DOHH2 (cell line): Measurements from ENCODE around the gene COL3A1.

ENCODE experiments used
- EZH2phosphoT487 ChIP-seq: fragments of 200-600 bp; sonication (generic); IDR thresholded peaks from 2 replicates; pipeline ENCODE4 v1.6.1; 2017; ENCODE audit warnings: borderline replicate concordance, mild to moderate bottlenecking, antibody characterized with exemption, low read length, moderate library complexity, mixed read lengths
- TF ChIP-seq, protein P1 (sequence below): fragments of 200-600 bp; sonication (generic); IDR thresholded peaks from one replicate; pipeline ENCODE4 v1.5.1; 2014; ENCODE audit warnings: antibody characterized with exemption, mild to moderate bottlenecking, low read depth, low read length; ENCODE audit not compliant: poor library complexity, severe bottlenecking

DNA sequence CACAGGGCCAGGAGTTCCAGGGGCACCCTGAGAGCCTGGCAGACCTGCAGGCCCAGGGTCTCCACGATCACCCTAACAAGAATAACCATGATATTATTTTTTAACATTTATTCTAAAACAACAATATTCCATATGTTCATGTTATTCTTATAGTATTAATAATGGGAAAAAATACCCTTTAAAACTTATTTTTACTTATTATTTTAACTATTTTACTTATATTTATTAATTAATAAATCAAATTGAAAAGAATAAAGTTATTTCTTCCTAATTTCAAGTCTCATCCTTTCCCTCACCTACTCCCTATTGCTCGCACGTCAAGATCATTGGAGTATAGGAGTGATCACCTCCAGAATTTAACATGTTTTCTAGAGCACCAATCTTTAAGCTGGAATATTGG is 71.7 kb downstream of the COL3A1 start:
- TF ChIP-seq, protein P1, sequence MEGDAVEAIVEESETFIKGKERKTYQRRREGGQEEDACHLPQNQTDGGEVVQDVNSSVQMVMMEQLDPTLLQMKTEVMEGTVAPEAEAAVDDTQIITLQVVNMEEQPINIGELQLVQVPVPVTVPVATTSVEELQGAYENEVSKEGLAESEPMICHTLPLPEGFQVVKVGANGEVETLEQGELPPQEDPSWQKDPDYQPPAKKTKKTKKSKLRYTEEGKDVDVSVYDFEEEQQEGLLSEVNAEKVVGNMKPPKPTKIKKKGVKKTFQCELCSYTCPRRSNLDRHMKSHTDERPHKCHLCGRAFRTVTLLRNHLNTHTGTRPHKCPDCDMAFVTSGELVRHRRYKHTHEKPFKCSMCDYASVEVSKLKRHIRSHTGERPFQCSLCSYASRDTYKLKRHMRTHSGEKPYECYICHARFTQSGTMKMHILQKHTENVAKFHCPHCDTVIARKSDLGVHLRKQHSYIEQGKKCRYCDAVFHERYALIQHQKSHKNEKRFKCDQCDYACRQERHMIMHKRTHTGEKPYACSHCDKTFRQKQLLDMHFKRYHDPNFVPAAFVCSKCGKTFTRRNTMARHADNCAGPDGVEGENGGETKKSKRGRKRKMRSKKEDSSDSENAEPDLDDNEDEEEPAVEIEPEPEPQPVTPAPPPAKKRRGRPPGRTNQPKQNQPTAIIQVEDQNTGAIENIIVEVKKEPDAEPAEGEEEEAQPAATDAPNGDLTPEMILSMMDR = no peak
- TF ChIP-seq EZH2phosphoT487 = no peak
